HG03135 (cell line): Measurements from ENCODE around the gene HIP1R.

Source experiments
- ATAC-seq: cut with Tn5 transposase; IDR thresholded peaks from one replicate; pipeline ENCODE4 v1.9.1; 2021; ENCODE audit warnings: mild to moderate bottlenecking, moderate library complexity; ENCODE audit not compliant: unreplicated experiment

HIP1R gene

GRCh38 chr12:122860040-122860853 lies 25.0 kb downstream of the HIP1R start:
- ATAC-seq, result no peak

- ATAC-seq, result no peak
Measured at GRCh38 chr12:122860854-122861586, 25.8 kb downstream of the HIP1R start.

GRCh38 chr12:122861587-122861970 lies 26.3 kb downstream of the HIP1R start:
- ATAC-seq, result no peak

GRCh38 chr12:122862110-122862634 lies 26.9 kb downstream of the HIP1R start:
- no peak for ATAC-seq

- no peak for ATAC-seq
Measured at GRCh38 chr12:122862872-122863701, 27.8 kb downstream of the HIP1R start.

- ATAC-seq, result no peak
Measured at GRCh38 chr12:122864894-122865253, 29.6 kb downstream of the HIP1R start.

GRCh38 chr12:122865268-122866231 lies 30.3 kb downstream of the HIP1R start:
- no peak for ATAC-seq

- no peak for ATAC-seq
Measured at GRCh38 chr12:122866379-122866778, 31.1 kb downstream of the HIP1R start.

GRCh38 chr12:122866950-122867607 lies 31.8 kb downstream of the HIP1R start:
- no peak for ATAC-seq

GRCh38 chr12:122867691-122868461 lies 32.6 kb downstream of the HIP1R start:
- no peak for ATAC-seq

- no peak for ATAC-seq
Measured at GRCh38 chr12:122868471-122869177, 33.4 kb downstream of the HIP1R start.

GRCh38 chr12:122869207-122869973 lies 34.1 kb downstream of the HIP1R start:
- ATAC-seq, result no peak

GRCh38 chr12:122870163-122870842 lies 35.0 kb downstream of the HIP1R start:
- no peak for ATAC-seq

- no peak for ATAC-seq
Measured at GRCh38 chr12:122870867-122871664, 35.8 kb downstream of the HIP1R start.

GRCh38 chr12:122871851-122872780 lies 36.9 kb downstream of the HIP1R start:
- ATAC-seq, result no peak
